CD4-positive, alpha-beta memory T cell (primary cell): ENCODE data around the gene MICAL1. TPM values are rescaled to one million over a fixed set of nuclear protein-coding genes. Genes with fewer than 3 reads are reported as not detected.
A peak's percentile ranks its signal among the peaks of the same experiment; 100 is the strongest.

Experiments
- CTCF ChIA-PET: fragments of 350-600 bp; sonication (Branson Sonifier 250); formaldehyde crosslinking; loops from one replicate; lab custom pipeline; 2021; ENCODE audit warnings: inconsistent platforms; ENCODE audit not compliant: partially characterized antibody; lab: Charles Lee
- POLR2A ChIA-PET: fragments of 350-600 bp; sonication (Branson Sonifier 250); formaldehyde crosslinking; loops from one replicate; lab custom pipeline; 2021; ENCODE audit not compliant: partially characterized antibody; lab: Charles Lee
- DNase-seq, 5 donors: peaks; one replicate each; pipeline versions ENCODE4 v3.0.0 to v3.0.0-alpha.2; 2020 to 2022; ENCODE audit warnings: mixed read lengths in 1 of 5
- H3K27ac ChIP-seq: one replicate; pipeline ENCODE4 v1.7.0; 2013; ENCODE audit warnings: low read depth, low read length
- H3K27me3 ChIP-seq: 2 replicates; pipeline ENCODE4 v1.7.0; 2013; ENCODE audit warnings: mild to moderate bottlenecking, low read length, moderate library complexity; ENCODE audit not compliant: insufficient read depth
- H3K36me3 ChIP-seq: 2 replicates; pipeline ENCODE4 v1.7.0; 2013; ENCODE audit warnings: mild to moderate bottlenecking, low read length, moderate library complexity; ENCODE audit not compliant: insufficient read depth
- H3K4me1 ChIP-seq: 2 replicates; pipeline ENCODE4 v1.7.0; 2013; ENCODE audit warnings: mild to moderate bottlenecking, low read length, moderate library complexity; ENCODE audit not compliant: insufficient read depth
- H3K4me3 ChIP-seq, 2 donors: one replicate each; pipeline ENCODE4 v1.7.0; 2013; ENCODE audit warnings: low read length in 2 of 2, mild to moderate bottlenecking in 1 of 2
- H3K9me3 ChIP-seq, 2 donors: one replicate each; pipeline ENCODE4 v1.7.0; 2013; ENCODE audit warnings: low read length in 2 of 2, control low read depth in 1 of 2; ENCODE audit not compliant: control insufficient read depth in 1 of 2
- H3K27ac Mint-ChIP-seq, 7 donors: one replicate each; pipeline ENCODE4 v1.8.0; 2020 to 2021; ENCODE audit warnings: mixed read lengths in 7 of 7, mild to moderate bottlenecking in 6 of 7, inconsistent platforms in 3 of 7, moderate library complexity in 3 of 7
- H3K27me3 Mint-ChIP-seq, 2 donors: one replicate each; pipeline ENCODE4 v1.8.0; 2020 to 2021; ENCODE audit warnings: mixed read lengths in 2 of 2
- H3K36me3 Mint-ChIP-seq, 2 donors: one replicate each; pipeline ENCODE4 v1.8.0; 2020 to 2021; ENCODE audit warnings: mixed read lengths in 2 of 2, inconsistent platforms in 1 of 2, mild to moderate bottlenecking in 1 of 2
- H3K4me1 Mint-ChIP-seq, 4 donors: one replicate each; pipeline ENCODE4 v1.8.0; 2020 to 2021; ENCODE audit warnings: mixed read lengths in 4 of 4, mild to moderate bottlenecking in 1 of 4
- H3K4me3 Mint-ChIP-seq, 8 donors: one replicate each; pipeline ENCODE4 v1.8.0; 2020 to 2021; ENCODE audit warnings: mixed read lengths in 8 of 8, mild to moderate bottlenecking in 7 of 8, moderate library complexity in 6 of 8, inconsistent platforms in 3 of 8
- H3K9me3 Mint-ChIP-seq, 8 donors: one replicate each; pipeline ENCODE4 v1.8.0; 2020 to 2021; ENCODE audit warnings: mixed read lengths in 8 of 8, mild to moderate bottlenecking in 5 of 8, inconsistent platforms in 3 of 8, moderate library complexity in 1 of 8
- intact Hi-C: fragments of 100-400 bp; cut with micrococcal nuclease; formaldehyde crosslinking; loops from one replicate; pipeline ENCODE4 v1.15.1; 2023
- polyA plus RNA-seq, 2 donors: library from polyadenylated mRNA; unstranded; fragments of 300-500 nt; fragmentation: Illumina TruSeq; gene quantifications; one replicate each; pipeline ENCODE4 v1.2.3, GENCODE V29; 2021
- total RNA-seq, 2 experiments: library from RNA; stranded (reverse); gene quantifications; one replicate each; pipeline ENCODE4 v1.2.3, GENCODE V29; 2021

MICAL1 gene
- total and polyA plus RNA-seq, 4 experiments from 2014 or later, result 9.0 to 79.3 (median 50.0) TPM

GRCh38 chr6:109428889-109429477 is 26.6 kb downstream of the MICAL1 start:
- H3K27me3 Mint-ChIP-seq, result peaks cover 2 to 4% of the 10 kb centered on the region in 2 donors
- no peak overlapping the region for H3K4me3 ChIP-seq
- intact Hi-C loops, result no loop called here
- H3K4me1 Mint-ChIP-seq, result peaks cover 0 to 3% (median 0%) of the 10 kb centered on the region in 4 donors
- H3K27ac Mint-ChIP-seq, result no peak overlapping the region
- no peak for DNase-seq
- ChIA-PET POLR2A (interaction anchor here (0.7 kb wide), 1 partner anchor 21 kb away, joined by 3 read pairs; no protein-coding TSS in a partner anchor), CTCF (no interaction called here)
- no peaks in the 10 kb centered on the region for H3K36me3 ChIP-seq
- no peaks in the 10 kb centered on the region for H3K4me1 ChIP-seq
- H3K4me3 Mint-ChIP-seq, result no peak overlapping the region
- H3K27ac ChIP-seq, result no peak overlapping the region
- no peaks in the 10 kb centered on the region for H3K36me3 Mint-ChIP-seq
- H3K9me3 Mint-ChIP-seq, result no peaks in the 10 kb centered on the region
- H3K27me3 ChIP-seq, result no peaks in the 10 kb centered on the region
- no peaks in the 10 kb centered on the region for H3K9me3 ChIP-seq

- Mint-ChIP-seq H3K27me3 (peaks cover 2 to 4% of the 10 kb centered on the region in 2 donors), H3K4me3 (no peak overlapping the region), H3K9me3 (no peaks in the 10 kb centered on the region), H3K27ac (no peak overlapping the region), H3K4me1 (peaks cover 0 to 2% (median 0%) of the 10 kb centered on the region in 4 donors), H3K36me3 (no peaks in the 10 kb centered on the region)
- CTCF ChIA-PET, result no interaction called here
- DNase-seq, result no peak
- no peak overlapping the region for H3K27ac ChIP-seq
- no peaks in the 10 kb centered on the region for H3K9me3 ChIP-seq
- H3K4me3 ChIP-seq, result no peak overlapping the region
- POLR2A ChIA-PET, result no interaction called here
- H3K4me1 ChIP-seq, result no peaks in the 10 kb centered on the region
- intact Hi-C loops, result no loop called here
- no peaks in the 10 kb centered on the region for H3K36me3 ChIP-seq
- H3K27me3 ChIP-seq, result no peaks in the 10 kb centered on the region
Observed at GRCh38 chr6:109424946-109425345, 30.6 kb downstream of the MICAL1 start.

- peaks cover 0 to 1% of the 10 kb centered on the region in 2 donors for H3K27me3 Mint-ChIP-seq
- ChIA-PET CTCF (no interaction called here), POLR2A (no interaction called here)
- H3K4me3 ChIP-seq, result no peak overlapping the region
- peaks cover 0 to 2% (median 0%) of the 10 kb centered on the region in 4 donors for H3K4me1 Mint-ChIP-seq
- no peak overlapping the region for H3K27ac ChIP-seq
- H3K9me3 Mint-ChIP-seq, result no peaks in the 10 kb centered on the region
- no peaks in the 10 kb centered on the region for H3K9me3 ChIP-seq
- no peaks in the 10 kb centered on the region for H3K4me1 ChIP-seq
- no peaks in the 10 kb centered on the region for H3K36me3 Mint-ChIP-seq
- no peaks in the 10 kb centered on the region for H3K36me3 ChIP-seq
- DNase-seq, result no peak
- H3K4me3 Mint-ChIP-seq, result no peak overlapping the region
- H3K27me3 ChIP-seq, result no peaks in the 10 kb centered on the region
- peak overlapping the region in 1 of 7 donors; percentile 2 for H3K27ac Mint-ChIP-seq
- intact Hi-C loops, result no loop called here
Observed at GRCh38 chr6:109421184-109421583, 34.4 kb downstream of the MICAL1 start.

- H3K4me1 Mint-ChIP-seq, result peaks cover 0 to 2% (median 0%) of the 10 kb centered on the region in 4 donors
- Histone ChIP-seq H3K36me3 (no peaks in the 10 kb centered on the region), H3K27me3 (no peaks in the 10 kb centered on the region), H3K4me1 (no peaks in the 10 kb centered on the region), H3K9me3 (no peaks in the 10 kb centered on the region), H3K4me3 (no peak overlapping the region), H3K27ac (no peak overlapping the region)
- ChIA-PET POLR2A (no interaction called here), CTCF (no interaction called here)
- peaks cover 0 to 1% of the 10 kb centered on the region in 2 donors for H3K27me3 Mint-ChIP-seq
- H3K4me3 Mint-ChIP-seq, result no peak overlapping the region
- no peak for DNase-seq
- H3K9me3 Mint-ChIP-seq, result no peaks in the 10 kb centered on the region
- H3K36me3 Mint-ChIP-seq, result no peaks in the 10 kb centered on the region
- intact Hi-C loops, result no loop called here
- H3K27ac Mint-ChIP-seq, result peak overlapping the region in 1 of 7 donors; percentile 2
Observed at GRCh38 chr6:109420751-109421150, 34.8 kb downstream of the MICAL1 start.

- Mint-ChIP-seq H3K4me3 (no peak overlapping the region), H3K27ac (no peak overlapping the region), H3K4me1 (no peaks in the 10 kb centered on the region), H3K27me3 (peaks cover 2 to 4% of the 10 kb centered on the region in 2 donors), H3K36me3 (no peaks in the 10 kb centered on the region), H3K9me3 (peaks cover 0 to 2% (median 0%) of the 10 kb centered on the region in 8 donors)
- no peaks in the 10 kb centered on the region for H3K4me1 ChIP-seq
- H3K36me3 ChIP-seq, result no peaks in the 10 kb centered on the region
- H3K9me3 ChIP-seq, result no peaks in the 10 kb centered on the region
- H3K4me3 ChIP-seq, result no peak overlapping the region
- POLR2A ChIA-PET, result no interaction called here
- CTCF ChIA-PET, result no interaction called here
- no peak for DNase-seq
- H3K27me3 ChIP-seq, result no peaks in the 10 kb centered on the region
- intact Hi-C loops, result no loop called here
- no peak overlapping the region for H3K27ac ChIP-seq
Observed at GRCh38 chr6:109417646-109418045, 37.9 kb downstream of the MICAL1 start.

- Histone ChIP-seq H3K4me3 (no peak overlapping the region), H3K36me3 (no peaks in the 10 kb centered on the region), H3K27me3 (no peaks in the 10 kb centered on the region), H3K9me3 (no peaks in the 10 kb centered on the region), H3K4me1 (no peaks in the 10 kb centered on the region), H3K27ac (no peak overlapping the region)
- intact Hi-C loops, result no loop called here
- Mint-ChIP-seq H3K4me1 (no peaks in the 10 kb centered on the region), H3K27me3 (peaks cover 4 to 7% of the 10 kb centered on the region in 2 donors), H3K36me3 (no peaks in the 10 kb centered on the region), H3K27ac (no peak overlapping the region), H3K4me3 (no peak overlapping the region), H3K9me3 (peaks cover 0 to 4% (median under 1%) of the 10 kb centered on the region in 8 donors)
- no peak for DNase-seq
- CTCF ChIA-PET, result interaction anchor here (0.6 to 2.0 kb wide), 2 partner anchors 8 to 21 kb away, joined by 3 to 4 read pairs; no protein-coding TSS in a partner anchor
- POLR2A ChIA-PET, result no interaction called here
Observed at GRCh38 chr6:109411034-109411433, 44.5 kb downstream of the MICAL1 start.

GRCh38 chr6:109406196-109406595 is 49.4 kb downstream of the MICAL1 start:
- H3K4me1 ChIP-seq, result no peaks in the 10 kb centered on the region
- CTCF ChIA-PET, result interaction anchor here (0.7 kb wide), 1 partner anchor 24 kb away, joined by 4 read pairs; the partner anchor contains the start of gene CD164
- peaks cover 2 to 4% of the 10 kb centered on the region in 2 donors for H3K27me3 Mint-ChIP-seq
- H3K36me3 Mint-ChIP-seq, result no peaks in the 10 kb centered on the region
- no peak overlapping the region for H3K4me3 ChIP-seq
- no peak overlapping the region for H3K27ac ChIP-seq
- no peaks in the 10 kb centered on the region for H3K4me1 Mint-ChIP-seq
- H3K36me3 ChIP-seq, result no peaks in the 10 kb centered on the region
- peaks cover 0 to 4% (median 0%) of the 10 kb centered on the region in 8 donors for H3K9me3 Mint-ChIP-seq
- POLR2A ChIA-PET, result no interaction called here
- no peak overlapping the region for H3K27ac Mint-ChIP-seq
- intact Hi-C loops, result no loop called here
- H3K27me3 ChIP-seq, result no peaks in the 10 kb centered on the region
- DNase-seq, result no peak
- no peaks in the 10 kb centered on the region for H3K9me3 ChIP-seq
- no peak overlapping the region for H3K4me3 Mint-ChIP-seq
